Hepatocyte (in vitro differentiated cells): Measurements from ENCODE around the gene JARID2.

Experiments
- EZH2 ChIP-seq: fragments of 200-600 bp; sonication (generic); IDR thresholded peaks from 2 replicates; pipeline ENCODE4 v1.6.1; 2016; ENCODE audit warnings: antibody characterized with exemption, mild to moderate bottlenecking, borderline replicate concordance
- EZH2phosphoT487 ChIP-seq: fragments of 200-600 bp; sonication (generic); IDR thresholded peaks from one replicate; pipeline ENCODE4 v1.6.1; 2018; ENCODE audit warnings: antibody characterized with exemption, mild to moderate bottlenecking, low read depth, moderate library complexity; ENCODE audit not compliant: unreplicated experiment, severe bottlenecking
- TF ChIP-seq, protein P1 (sequence below): fragments of 200-600 bp; sonication (generic); IDR thresholded peaks from 2 replicates; pipeline ENCODE4 v1.5.1; 2016; ENCODE audit warnings: antibody characterized with exemption, mild to moderate bottlenecking; ENCODE audit not compliant: poor library complexity

DNA sequence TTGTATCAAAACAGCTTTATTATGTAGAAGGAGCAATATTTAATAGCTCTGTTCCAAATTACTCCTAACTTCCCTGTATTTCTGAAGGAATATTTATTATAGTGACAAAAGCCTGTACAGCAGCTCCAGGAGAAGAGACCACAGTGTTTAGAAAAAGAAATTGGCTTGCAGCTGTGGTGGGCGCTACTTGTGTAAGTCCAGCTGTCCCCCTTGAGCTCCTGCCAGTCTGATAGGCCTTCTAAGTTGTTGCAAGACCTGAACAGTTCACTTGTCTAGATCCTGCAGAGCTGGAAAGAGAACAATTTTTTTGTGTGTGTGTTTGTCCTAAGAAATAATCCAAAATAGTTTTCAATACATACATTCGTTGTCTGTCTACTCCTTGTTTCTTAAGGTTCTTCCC, 86.6 kb downstream of the JARID2 start:
- TF ChIP-seq, protein P1, sequence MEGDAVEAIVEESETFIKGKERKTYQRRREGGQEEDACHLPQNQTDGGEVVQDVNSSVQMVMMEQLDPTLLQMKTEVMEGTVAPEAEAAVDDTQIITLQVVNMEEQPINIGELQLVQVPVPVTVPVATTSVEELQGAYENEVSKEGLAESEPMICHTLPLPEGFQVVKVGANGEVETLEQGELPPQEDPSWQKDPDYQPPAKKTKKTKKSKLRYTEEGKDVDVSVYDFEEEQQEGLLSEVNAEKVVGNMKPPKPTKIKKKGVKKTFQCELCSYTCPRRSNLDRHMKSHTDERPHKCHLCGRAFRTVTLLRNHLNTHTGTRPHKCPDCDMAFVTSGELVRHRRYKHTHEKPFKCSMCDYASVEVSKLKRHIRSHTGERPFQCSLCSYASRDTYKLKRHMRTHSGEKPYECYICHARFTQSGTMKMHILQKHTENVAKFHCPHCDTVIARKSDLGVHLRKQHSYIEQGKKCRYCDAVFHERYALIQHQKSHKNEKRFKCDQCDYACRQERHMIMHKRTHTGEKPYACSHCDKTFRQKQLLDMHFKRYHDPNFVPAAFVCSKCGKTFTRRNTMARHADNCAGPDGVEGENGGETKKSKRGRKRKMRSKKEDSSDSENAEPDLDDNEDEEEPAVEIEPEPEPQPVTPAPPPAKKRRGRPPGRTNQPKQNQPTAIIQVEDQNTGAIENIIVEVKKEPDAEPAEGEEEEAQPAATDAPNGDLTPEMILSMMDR, result no peak
- TF ChIP-seq EZH2phosphoT487 (no peak), EZH2 (no peak)
